GM12872 (cell line): Measurements from ENCODE around the gene HPCAL1.

ENCODE experiments used
- CTCF ChIP-seq: IDR thresholded peaks from 3 replicates; pipeline ENCODE4 v1.5.1; 2011; ENCODE audit warnings: low read depth, mild to moderate bottlenecking, low read length, moderate library complexity; ENCODE audit not compliant: insufficient read depth

Gene HPCAL1

GRCh38 chr2:10335046-10335840 lies 32.5 kb downstream of the HPCAL1 start:
- no peak for TF ChIP-seq CTCF

GRCh38 chr2:10336283-10336682 lies 33.6 kb downstream of the HPCAL1 start:
- TF ChIP-seq CTCF, result no peak

GRCh38 chr2:10337449-10338269 lies 35.0 kb downstream of the HPCAL1 start:
- TF ChIP-seq CTCF, result no peak

- TF ChIP-seq CTCF, result no peak
Measured at GRCh38 chr2:10338270-10339188, 35.8 kb downstream of the HPCAL1 start.

- no peak for TF ChIP-seq CTCF
Measured at GRCh38 chr2:10339647-10340592, 37.2 kb downstream of the HPCAL1 start.

GRCh38 chr2:10340593-10340975 lies 37.9 kb downstream of the HPCAL1 start:
- no peak for TF ChIP-seq CTCF
